Measurements from ENCODE around the gene PI4KB. TPM values are rescaled to one million over a fixed set of nuclear protein-coding genes. Genes with fewer than 3 reads are reported as not detected.

The PI4KB gene
- total and polyA plus RNA-seq, 2 of the 13 experiments (the other 11 are each of a cell fraction or from before 2014, with no cell fraction given), result 19.5 to 29.3 TPM

- TF ChIP-seq SNAPC4 (CRISPR knock-in tag; IDR thresholded peaks at IDR 0.05), result 0 out of 2 replicates have a peak, but pooled peaks have one; percentile 30
- no peak for TF ChIP-seq ZNF552 (CRISPR knock-in tag; IDR thresholded peaks at IDR 0.05; ENCODE audit: borderline replicate concordance)
- no peak for TF ChIP-seq XBP1 (CRISPR knock-in tag; IDR thresholded peaks at IDR 0.05)
- TF ChIP-seq HNF4A (CRISPR knock-in tag; IDR thresholded peaks at IDR 0.05), result no peak
- no peak for TF ChIP-seq STAT5B (CRISPR knock-in tag; IDR thresholded peaks at IDR 0.05)
- TF ChIP-seq SALL2 (CRISPR knock-in tag; IDR thresholded peaks at IDR 0.05), result no peak
- TF ChIP-seq IKZF4 (CRISPR knock-in tag; IDR thresholded peaks at IDR 0.05; ENCODE audit: borderline replicate concordance, low read depth, not compliant biosample characterization), result peak; percentile 52
- no peak for TF ChIP-seq SPEN (CRISPR knock-in tag; IDR thresholded peaks at IDR 0.05; ENCODE audit: low read depth)
- 0 out of 2 replicates have a peak, but pooled peaks have one; percentile 39 for TF ChIP-seq ZNF274 (CRISPR knock-in tag; IDR thresholded peaks at IDR 0.05)
- no peak for TF ChIP-seq ZNF746 (CRISPR knock-in tag; IDR thresholded peaks at IDR 0.05)
- no peak for TF ChIP-seq CCDC6 (CRISPR knock-in tag; IDR thresholded peaks at IDR 0.05)
- TF ChIP-seq ONECUT2 (CRISPR knock-in tag; IDR thresholded peaks at IDR 0.05), result no peak
- no peak for TF ChIP-seq AGO2 (optimal IDR thresholded peaks at IDR 0.05; ENCODE audit: low read depth, low read length)
- no peak for TF ChIP-seq DR1 (CRISPR knock-in tag; IDR thresholded peaks at IDR 0.05)
- TF ChIP-seq NFIB (CRISPR knock-in tag; IDR thresholded peaks at IDR 0.05; ENCODE audit: borderline replicate concordance), result no peak
- TF ChIP-seq ZBTB38 (CRISPR knock-in tag; IDR thresholded peaks at IDR 0.05), result 0 out of 2 replicates have a peak, but pooled peaks have one; percentile 33
- no peak for TF ChIP-seq MIXL1 (CRISPR knock-in tag; IDR thresholded peaks at IDR 0.05)
- no peak for TF ChIP-seq NFAT5 (CRISPR knock-in tag; IDR thresholded peaks at IDR 0.05)
- TF ChIP-seq BORCS8-MEF2B (CRISPR knock-in tag; IDR thresholded peaks at IDR 0.05), result no peak
- TF ChIP-seq NCOR1 (IDR thresholded peaks at IDR 0.05; ENCODE audit: borderline replicate concordance, low read length), result no peak
- no peak for TF ChIP-seq KMT2A (CRISPR knock-in tag; IDR thresholded peaks at IDR 0.05)
- TF ChIP-seq GTF2F1 (IDR thresholded peaks at IDR 0.05; ENCODE audit: low read length), result no peak
These were observed 873 bp upstream of the PI4KB start (continued) for GRCh38 chr1:151327903-151328674.

Data from HepG2 (cell line).